Erythroblast (primary cell): ENCODE data around the gene ATXN7.

Experiments used
- GATA1 ChIP-seq: IDR thresholded peaks from 2 replicates; pipeline ENCODE4 v1.6.1; 2011; ENCODE audit warnings: low read depth, mild to moderate bottlenecking, control low read depth, low read length, moderate library complexity
- POLR2A ChIP-seq: IDR thresholded peaks from 2 replicates; pipeline ENCODE4 v1.6.1; 2011; ENCODE audit warnings: mild to moderate bottlenecking, low read length

DNA sequence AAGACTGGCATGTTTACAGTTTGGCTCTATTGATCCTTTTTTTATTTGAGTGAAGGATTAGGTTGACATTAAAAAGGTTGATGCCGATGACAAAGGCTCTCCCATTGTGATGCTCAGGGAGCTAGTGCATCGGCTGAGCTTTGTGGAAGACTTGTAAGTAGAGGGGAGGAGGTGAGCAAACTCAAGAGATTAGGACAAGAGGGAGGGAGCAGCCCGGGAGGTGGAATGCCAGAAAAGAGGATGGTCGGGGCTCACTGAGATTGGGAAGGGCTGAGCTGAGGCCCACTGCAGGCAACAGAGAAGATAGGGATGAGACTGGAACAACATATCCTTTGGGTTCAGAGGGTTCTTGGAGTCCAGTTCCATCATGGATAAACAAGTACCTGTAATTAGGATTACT, 186.2 kb downstream of the ATXN7 start:
- TF ChIP-seq POLR2A (no peak), GATA1 (no peak)
